Posterior vena cava (tissue), 2 donors: ENCODE measurements around the gene LTA4H. TPM values are rescaled to one million over a fixed set of nuclear protein-coding genes. Genes with fewer than 3 reads are reported as not detected.
"Not testable (repeated sequence)": the region's sequence is repeated elsewhere in the genome, so short reads cannot be mapped to it uniquely, and the experiment has no call there.

Source experiments
- DNase-seq: peaks from one replicate; pipeline ENCODE4 v3.0.0-alpha.2; 2020; ENCODE audit warnings: low spot score
- intact Hi-C, 2 donors: fragments of 100-400 bp; cut with DNase I; formaldehyde crosslinking; loops; one replicate each; pipeline versions ENCODE4 v1.14.1 to v1.14.2; 2022 to 2023
- total RNA-seq, 2 donors: library from RNA; stranded (reverse); fragmentation: NEBNext Ultra II Directional; extraction: Animal tissue kit (Norgen Biotek cat#: 25700); gene quantifications; one replicate each; pipeline ENCODE4 v1.2.1, GENCODE V29; 2021
- donor health status: DM: yes; HTN: yes; CAD: no.
- donor health status: DM: yes; HTN: yes; CAD: no.

LTA4H gene
- total RNA-seq, 2 donors from 2014 or later: 38.2 to 38.4 TPM

GRCh38 chr12:95977764-95978305, 57.6 kb downstream of the LTA4H start:
- DNase-seq: no peak
- intact Hi-C loops: no loop called here

- DNase-seq: no peak
- intact Hi-C loops: no loop called here
These were observed 59.0 kb downstream of the LTA4H start for GRCh38 chr12:95976416-95976832.

GRCh38 chr12:95975491-95975890, 59.9 kb downstream of the LTA4H start:
- intact Hi-C loops: no loop called here
- no peak for DNase-seq

- DNase-seq: no peak
- intact Hi-C loops: no loop called here
These were observed 61.0 kb downstream of the LTA4H start for GRCh38 chr12:95974358-95974757.

GRCh38 chr12:95972832-95973456, 62.4 kb downstream of the LTA4H start:
- intact Hi-C loops: no loop called here
- no peak for DNase-seq

- DNase-seq: no peak
- intact Hi-C loops: no loop called here
These were observed 64.5 kb downstream of the LTA4H start for GRCh38 chr12:95970905-95971304.

- DNase-seq, intact Hi-C loops: not testable (repeated sequence)
These were observed 66.3 kb downstream of the LTA4H start for GRCh38 chr12:95969116-95969515.

GRCh38 chr12:95967301-95967700, 68.1 kb downstream of the LTA4H start:
- no peak for DNase-seq
- intact Hi-C loops: no loop called here

GRCh38 chr12:95966287-95966870, 69.0 kb downstream of the LTA4H start:
- intact Hi-C loops: no loop called here

GRCh38 chr12:95963096-95963495, 72.3 kb downstream of the LTA4H start:
- no peak for DNase-seq
- intact Hi-C loops: no loop called here

More at GRCh38 chr12:95966287-95966870, 69.0 kb downstream of the LTA4H start:
- no peak for DNase-seq

- no peak for DNase-seq
- intact Hi-C loops: no loop called here
These were observed 73.2 kb downstream of the LTA4H start for GRCh38 chr12:95962222-95962621.

- intact Hi-C loops: no loop called here
- no peak for DNase-seq
These were observed 75.1 kb downstream of the LTA4H start for GRCh38 chr12:95960241-95960640.

GRCh38 chr12:95959107-95959506, 76.3 kb downstream of the LTA4H start:
- intact Hi-C loops: no loop called here

GRCh38 chr12:95956557-95957145, 78.7 kb downstream of the LTA4H start:
- no peak for DNase-seq
- intact Hi-C loops: no loop called here

More at GRCh38 chr12:95959107-95959506, 76.3 kb downstream of the LTA4H start:
- no peak for DNase-seq

- intact Hi-C loops: no loop called here
These were observed 79.7 kb downstream of the LTA4H start for GRCh38 chr12:95955549-95956159.

GRCh38 chr12:95953000-95953399, 82.4 kb downstream of the LTA4H start:
- no peak for DNase-seq
- intact Hi-C loops: no loop called here

More at GRCh38 chr12:95955549-95956159, 79.7 kb downstream of the LTA4H start:
- DNase-seq: no peak

GRCh38 chr12:95951515-95951914, 83.9 kb downstream of the LTA4H start:
- no peak for DNase-seq
- intact Hi-C loops: no loop called here
